ENCODE measurements around the gene SUSD6. TPM values are rescaled to one million over a fixed set of nuclear protein-coding genes. Genes with fewer than 3 reads are reported as not detected.
A peak's percentile ranks its signal among the peaks of the same experiment; 100 is the strongest.

SUSD6 gene
- total and polyA plus RNA-seq, 9 of the 15 experiments (the other 6 are each of a cell fraction or from before 2014, with no cell fraction given): 2.9 to 20.7 (median 5.6) TPM

GRCh38 chr14:69696633-69697557 is 85.5 kb downstream of the SUSD6 start (continued):
- TF ChIP-seq, protein P1, sequence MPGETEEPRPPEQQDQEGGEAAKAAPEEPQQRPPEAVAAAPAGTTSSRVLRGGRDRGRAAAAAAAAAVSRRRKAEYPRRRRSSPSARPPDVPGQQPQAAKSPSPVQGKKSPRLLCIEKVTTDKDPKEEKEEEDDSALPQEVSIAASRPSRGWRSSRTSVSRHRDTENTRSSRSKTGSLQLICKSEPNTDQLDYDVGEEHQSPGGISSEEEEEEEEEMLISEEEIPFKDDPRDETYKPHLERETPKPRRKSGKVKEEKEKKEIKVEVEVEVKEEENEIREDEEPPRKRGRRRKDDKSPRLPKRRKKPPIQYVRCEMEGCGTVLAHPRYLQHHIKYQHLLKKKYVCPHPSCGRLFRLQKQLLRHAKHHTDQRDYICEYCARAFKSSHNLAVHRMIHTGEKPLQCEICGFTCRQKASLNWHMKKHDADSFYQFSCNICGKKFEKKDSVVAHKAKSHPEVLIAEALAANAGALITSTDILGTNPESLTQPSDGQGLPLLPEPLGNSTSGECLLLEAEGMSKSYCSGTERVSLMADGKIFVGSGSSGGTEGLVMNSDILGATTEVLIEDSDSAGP (CRISPR knock-in tag; IDR thresholded peaks at IDR 0.05): no peak
- TF ChIP-seq, protein P2, sequence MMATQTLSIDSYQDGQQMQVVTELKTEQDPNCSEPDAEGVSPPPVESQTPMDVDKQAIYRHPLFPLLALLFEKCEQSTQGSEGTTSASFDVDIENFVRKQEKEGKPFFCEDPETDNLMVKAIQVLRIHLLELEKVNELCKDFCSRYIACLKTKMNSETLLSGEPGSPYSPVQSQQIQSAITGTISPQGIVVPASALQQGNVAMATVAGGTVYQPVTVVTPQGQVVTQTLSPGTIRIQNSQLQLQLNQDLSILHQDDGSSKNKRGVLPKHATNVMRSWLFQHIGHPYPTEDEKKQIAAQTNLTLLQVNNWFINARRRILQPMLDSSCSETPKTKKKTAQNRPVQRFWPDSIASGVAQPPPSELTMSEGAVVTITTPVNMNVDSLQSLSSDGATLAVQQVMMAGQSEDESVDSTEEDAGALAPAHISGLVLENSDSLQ (IDR thresholded peaks at IDR 0.05): peak; percentile 72
- TF ChIP-seq ZNF24 (IDR thresholded peaks at IDR 0.05): no peak
- no peak for TF ChIP-seq ZNF507 (tag; conservative IDR thresholded peaks at IDR 0.05)
- TF ChIP-seq ZFP36 (IDR thresholded peaks at IDR 0.05; ENCODE audit: low read depth, low read length, partially characterized antibody): peak; percentile 53
- peak; percentile 82; the same call in 1 of the 2 replicates for TF ChIP-seq POLR2AphosphoS5 (IDR thresholded peaks at IDR 0.05; ENCODE audit: control insufficient read depth, insufficient read depth, low read depth, low read length)
- TF ChIP-seq ZNF175 (CRISPR knock-in tag; IDR thresholded peaks at IDR 0.05; ENCODE audit: low read depth): peak; percentile 88
- TF ChIP-seq RHOXF2B (CRISPR knock-in tag; conservative IDR thresholded peaks at IDR 0.05): no peak
- no peak for TF ChIP-seq ZZZ3 (IDR thresholded peaks at IDR 0.05)
- no peak for TF ChIP-seq ZNF347 (CRISPR knock-in tag; IDR thresholded peaks at IDR 0.05; ENCODE audit: low read depth)
- no peak for TF ChIP-seq TEAD4 (IDR thresholded peaks at IDR 0.05; ENCODE audit: low read length)
- TF ChIP-seq TEAD4 (CRISPR knock-in tag; IDR thresholded peaks at IDR 0.05; ENCODE audit: borderline replicate concordance): no peak
- TF ChIP-seq E2F6 (IDR thresholded peaks at IDR 0.05; ENCODE audit: borderline replicate concordance in 1 of 2, extremely low read depth in 1 of 2, insufficient read depth in 1 of 2, insufficient read length in 1 of 2, low read depth in 1 of 2, low read length in 1 of 2, poor library complexity in 1 of 2, severe bottlenecking in 1 of 2): no peak
- no peak for TF ChIP-seq COPS2 (conservative IDR thresholded peaks at IDR 0.05)
- TF ChIP-seq ZKSCAN8 (CRISPR knock-in tag; IDR thresholded peaks at IDR 0.05): peak; percentile 63; the same call in 1 of the 2 replicates
- no peak for TF ChIP-seq ZNF79 (CRISPR knock-in tag; IDR thresholded peaks at IDR 0.05; ENCODE audit: low read depth)
- TF ChIP-seq PURB (CRISPR knock-in tag; IDR thresholded peaks at IDR 0.05; ENCODE audit: low read depth): no peak
- TF ChIP-seq RBM34 (IDR thresholded peaks at IDR 0.05; ENCODE audit: borderline replicate concordance, insufficient read depth, low read length): no peak
- TF ChIP-seq PRMT5 (CRISPR knock-in tag; IDR thresholded peaks at IDR 0.05): no peak
- TF ChIP-seq PHB (CRISPR knock-in tag; IDR thresholded peaks at IDR 0.05): no peak
- TF ChIP-seq, protein P3, sequence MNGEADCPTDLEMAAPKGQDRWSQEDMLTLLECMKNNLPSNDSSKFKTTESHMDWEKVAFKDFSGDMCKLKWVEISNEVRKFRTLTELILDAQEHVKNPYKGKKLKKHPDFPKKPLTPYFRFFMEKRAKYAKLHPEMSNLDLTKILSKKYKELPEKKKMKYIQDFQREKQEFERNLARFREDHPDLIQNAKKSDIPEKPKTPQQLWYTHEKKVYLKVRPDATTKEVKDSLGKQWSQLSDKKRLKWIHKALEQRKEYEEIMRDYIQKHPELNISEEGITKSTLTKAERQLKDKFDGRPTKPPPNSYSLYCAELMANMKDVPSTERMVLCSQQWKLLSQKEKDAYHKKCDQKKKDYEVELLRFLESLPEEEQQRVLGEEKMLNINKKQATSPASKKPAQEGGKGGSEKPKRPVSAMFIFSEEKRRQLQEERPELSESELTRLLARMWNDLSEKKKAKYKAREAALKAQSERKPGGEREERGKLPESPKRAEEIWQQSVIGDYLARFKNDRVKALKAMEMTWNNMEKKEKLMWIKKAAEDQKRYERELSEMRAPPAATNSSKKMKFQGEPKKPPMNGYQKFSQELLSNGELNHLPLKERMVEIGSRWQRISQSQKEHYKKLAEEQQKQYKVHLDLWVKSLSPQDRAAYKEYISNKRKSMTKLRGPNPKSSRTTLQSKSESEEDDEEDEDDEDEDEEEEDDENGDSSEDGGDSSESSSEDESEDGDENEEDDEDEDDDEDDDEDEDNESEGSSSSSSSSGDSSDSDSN (IDR thresholded peaks at IDR 0.05; ENCODE audit: borderline replicate concordance in 1 of 2, low read depth in 2 of 2, low read length in 2 of 2): no peak
- peak; percentile 76 for TF ChIP-seq NFRKB (IDR thresholded peaks at IDR 0.05; ENCODE audit: low read depth)
